ENCODE results near the gene PPP3CB.
"Not testable (repeated sequence)": the region's sequence is repeated elsewhere in the genome, so short reads cannot be mapped to it uniquely, and the experiment has no call there.

- not testable (repeated sequence) for TF ChIP-seq POLR2AphosphoS5 (IDR thresholded peaks at IDR 0.05; ENCODE audit: borderline replicate concordance, low read depth, low read length); EZH2 (IDR thresholded peaks at IDR 0.05); FOXP2 (optimal IDR thresholded peaks at IDR 0.05; ENCODE audit: control extremely low read depth, extremely low read length, insufficient read depth)
Measured at GRCh38 chr10:73394325-73394724, 101.5 kb downstream of the PPP3CB start.
